ENCODE measurements around the gene PATJ. TPM values are rescaled to one million over a fixed set of nuclear protein-coding genes. Genes with fewer than 3 reads are reported as not detected.

Gene PATJ
- total RNA-seq, 4 donors from 2014 or later: 119 to 299 (median 149) TPM

DNA sequence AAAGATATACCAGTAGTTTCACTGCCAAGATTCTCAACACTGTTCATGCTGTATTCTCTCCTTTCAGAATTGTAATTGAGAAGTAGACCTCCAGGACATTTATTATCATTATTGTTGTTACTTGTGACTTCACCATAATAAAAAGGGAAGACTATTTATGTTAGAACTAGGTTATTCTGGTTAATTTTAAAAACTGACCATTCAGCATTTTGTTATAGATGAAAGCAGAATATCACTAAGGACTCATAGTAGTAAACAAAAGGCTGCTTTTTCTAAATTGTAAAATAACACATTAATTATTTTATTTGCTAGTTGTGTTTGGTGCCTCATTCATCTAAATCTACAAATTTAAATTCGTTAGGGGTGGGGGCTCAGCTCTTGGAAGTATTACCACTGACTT, 210.4 kb downstream of the PATJ start:
- in situ Hi-C loops (cut with MboI; ENCODE audit: low pct_ligation_motif_present in 1 of 4, low pct_unique_long_range_greater_than_20kb in 1 of 4, low sequenced_read_pairs in 3 of 4): no loop called here
- no peak for DNase-seq
- Histone ChIP-seq H3K9me3 (no peaks in the 10 kb centered on the region), H3K4me3 (no peak overlapping the region), H3K27ac (no peak overlapping the region), H3K27me3 (no peaks in the 10 kb centered on the region), H3K4me1 (no peaks in the 10 kb centered on the region), H3K36me3 (no peaks in the 10 kb centered on the region)
- intact Hi-C loops (cut with DNase I; ENCODE audit: low total_unique reads): no loop called here
- TF ChIP-seq POLR2A (IDR thresholded peaks at IDR 0.05): no peak
- WGBS, 2 donors (ENCODE audit: low coverage in 1 of 2): 53 to 65% methylated on average over 1 of the region's 1 CpG

DNA sequence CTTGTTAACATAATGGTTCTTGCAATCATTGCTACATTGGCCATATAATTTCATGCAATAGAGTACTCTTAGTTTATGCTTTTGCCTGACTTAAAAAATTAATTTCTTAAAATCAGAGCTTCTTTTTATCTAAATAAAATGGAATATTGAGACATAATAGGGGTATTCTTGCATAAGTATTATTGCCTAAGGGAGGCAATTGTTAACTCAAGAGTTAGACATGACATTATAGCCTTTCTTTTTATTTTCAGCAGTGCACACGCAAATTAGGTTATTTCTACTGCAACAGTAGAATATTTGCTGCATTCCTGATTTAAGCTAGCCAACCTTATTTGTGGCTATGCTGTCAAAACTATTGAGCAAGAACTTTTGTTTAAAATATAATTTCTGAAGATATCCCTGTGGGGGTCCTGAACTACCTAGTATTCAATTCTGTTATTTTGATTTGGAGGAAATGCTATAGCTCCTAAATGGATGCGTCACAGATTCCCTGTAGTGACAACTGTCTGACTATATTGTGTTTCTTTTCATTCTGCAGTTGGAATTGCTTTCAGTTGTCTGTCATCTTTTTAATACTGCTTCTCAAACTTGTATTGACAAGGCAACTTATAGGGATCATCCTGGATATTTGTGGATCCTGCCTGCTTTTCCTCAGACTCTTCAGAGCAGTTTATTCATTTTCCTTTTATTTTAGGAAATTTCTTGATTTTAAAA, 211.0 kb downstream of the PATJ start:
- Histone ChIP-seq H3K9me3 (no peaks in the 10 kb centered on the region), H3K36me3 (no peaks in the 10 kb centered on the region), H3K27ac (no peak overlapping the region), H3K4me3 (no peak overlapping the region), H3K27me3 (no peaks in the 10 kb centered on the region), H3K4me1 (no peaks in the 10 kb centered on the region)
- 93 to 96% methylated on average over 2 of the region's 2 CpGs for WGBS, 2 donors (ENCODE audit: low coverage in 1 of 2)
- no peak for DNase-seq
- TF ChIP-seq, protein P1, sequence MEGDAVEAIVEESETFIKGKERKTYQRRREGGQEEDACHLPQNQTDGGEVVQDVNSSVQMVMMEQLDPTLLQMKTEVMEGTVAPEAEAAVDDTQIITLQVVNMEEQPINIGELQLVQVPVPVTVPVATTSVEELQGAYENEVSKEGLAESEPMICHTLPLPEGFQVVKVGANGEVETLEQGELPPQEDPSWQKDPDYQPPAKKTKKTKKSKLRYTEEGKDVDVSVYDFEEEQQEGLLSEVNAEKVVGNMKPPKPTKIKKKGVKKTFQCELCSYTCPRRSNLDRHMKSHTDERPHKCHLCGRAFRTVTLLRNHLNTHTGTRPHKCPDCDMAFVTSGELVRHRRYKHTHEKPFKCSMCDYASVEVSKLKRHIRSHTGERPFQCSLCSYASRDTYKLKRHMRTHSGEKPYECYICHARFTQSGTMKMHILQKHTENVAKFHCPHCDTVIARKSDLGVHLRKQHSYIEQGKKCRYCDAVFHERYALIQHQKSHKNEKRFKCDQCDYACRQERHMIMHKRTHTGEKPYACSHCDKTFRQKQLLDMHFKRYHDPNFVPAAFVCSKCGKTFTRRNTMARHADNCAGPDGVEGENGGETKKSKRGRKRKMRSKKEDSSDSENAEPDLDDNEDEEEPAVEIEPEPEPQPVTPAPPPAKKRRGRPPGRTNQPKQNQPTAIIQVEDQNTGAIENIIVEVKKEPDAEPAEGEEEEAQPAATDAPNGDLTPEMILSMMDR (IDR thresholded peaks at IDR 0.05): no peak
- TF ChIP-seq POLR2AphosphoS5 (IDR thresholded peaks at IDR 0.05) (no peak), POLR2A (IDR thresholded peaks at IDR 0.05) (no peak), EP300 (IDR thresholded peaks at IDR 0.05; ENCODE audit: low read depth) (no peak)
- intact Hi-C loops (cut with DNase I; ENCODE audit: low total_unique reads) (no loop called here), in situ Hi-C loops (cut with MboI; ENCODE audit: low pct_ligation_motif_present in 1 of 4, low pct_unique_long_range_greater_than_20kb in 1 of 4, low sequenced_read_pairs in 3 of 4) (no loop called here)

- Histone ChIP-seq H3K36me3 (no peaks in the 10 kb centered on the region), H3K4me3 (no peak overlapping the region), H3K27ac (no peak overlapping the region), H3K27me3 (no peaks in the 10 kb centered on the region), H3K9me3 (no peaks in the 10 kb centered on the region), H3K4me1 (no peaks in the 10 kb centered on the region)
- no peak for DNase-seq
- 88 to 100% methylated on average over 3 of the region's 3 CpGs for WGBS, 2 donors (ENCODE audit: low coverage in 1 of 2)
- in situ Hi-C loops (cut with MboI; ENCODE audit: low pct_ligation_motif_present in 1 of 4, low pct_unique_long_range_greater_than_20kb in 1 of 4, low sequenced_read_pairs in 3 of 4) (no loop called here), intact Hi-C loops (cut with DNase I; ENCODE audit: low total_unique reads) (no loop called here)
- TF ChIP-seq EP300 (IDR thresholded peaks at IDR 0.05; ENCODE audit: low read depth) (no peak), POLR2A (IDR thresholded peaks at IDR 0.05) (no peak), POLR2AphosphoS5 (IDR thresholded peaks at IDR 0.05) (no peak)
- TF ChIP-seq, protein P1 (IDR thresholded peaks at IDR 0.05): no peak
These were observed 211.5 kb downstream of the PATJ start for GRCh38 chr1:61953790-61954150.

DNA sequence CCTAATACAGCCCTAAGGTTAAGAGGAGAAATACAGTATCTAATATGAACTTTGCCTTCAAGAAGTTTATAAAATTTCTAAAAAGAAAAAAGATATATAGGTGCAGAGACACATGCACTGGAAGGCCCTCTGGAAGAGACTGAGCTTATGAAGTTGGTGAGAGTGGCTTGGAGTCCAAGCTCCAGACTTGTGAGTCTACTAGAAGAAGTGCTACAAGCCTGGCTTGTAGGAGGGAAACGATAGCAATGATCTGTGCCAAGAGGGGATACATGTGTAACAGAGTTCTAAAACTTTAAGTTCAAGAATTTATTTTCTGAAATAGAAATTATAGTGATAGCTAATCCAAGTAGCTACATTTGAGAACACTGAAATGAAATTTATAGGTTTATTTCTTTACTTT, 213.0 kb downstream of the PATJ start:
- Histone ChIP-seq H3K9me3 (no peaks in the 10 kb centered on the region), H3K4me3 (no peak overlapping the region), H3K27me3 (no peaks in the 10 kb centered on the region), H3K4me1 (no peaks in the 10 kb centered on the region), H3K27ac (no peak overlapping the region), H3K36me3 (no peaks in the 10 kb centered on the region)
- intact Hi-C loops (cut with DNase I; ENCODE audit: low total_unique reads): no loop called here
- DNase-seq: no peak
- TF ChIP-seq, protein P1 (IDR thresholded peaks at IDR 0.05): no peak
- TF ChIP-seq EP300 (IDR thresholded peaks at IDR 0.05; ENCODE audit: low read depth) (no peak), POLR2A (IDR thresholded peaks at IDR 0.05) (no peak), POLR2AphosphoS5 (IDR thresholded peaks at IDR 0.05) (no peak)
- in situ Hi-C loops (cut with MboI; ENCODE audit: low pct_ligation_motif_present in 1 of 4, low pct_unique_long_range_greater_than_20kb in 1 of 4, low sequenced_read_pairs in 3 of 4): no loop called here
- 79 to 91% methylated on average over 1 of the region's 1 CpG for WGBS, 2 donors (ENCODE audit: low coverage in 1 of 2)
